NCI-H2107 (cell line): ENCODE measurements around the gene MB.

Experiments used
- DNase-seq: peaks from one replicate; lab custom pipeline; 2025; lab: John Stamatoyannopoulos, UW

The MB gene

GRCh38 chr22:35572556-35572955, 44.6 kb downstream of the MB start:
- no peak for DNase-seq

DNA sequence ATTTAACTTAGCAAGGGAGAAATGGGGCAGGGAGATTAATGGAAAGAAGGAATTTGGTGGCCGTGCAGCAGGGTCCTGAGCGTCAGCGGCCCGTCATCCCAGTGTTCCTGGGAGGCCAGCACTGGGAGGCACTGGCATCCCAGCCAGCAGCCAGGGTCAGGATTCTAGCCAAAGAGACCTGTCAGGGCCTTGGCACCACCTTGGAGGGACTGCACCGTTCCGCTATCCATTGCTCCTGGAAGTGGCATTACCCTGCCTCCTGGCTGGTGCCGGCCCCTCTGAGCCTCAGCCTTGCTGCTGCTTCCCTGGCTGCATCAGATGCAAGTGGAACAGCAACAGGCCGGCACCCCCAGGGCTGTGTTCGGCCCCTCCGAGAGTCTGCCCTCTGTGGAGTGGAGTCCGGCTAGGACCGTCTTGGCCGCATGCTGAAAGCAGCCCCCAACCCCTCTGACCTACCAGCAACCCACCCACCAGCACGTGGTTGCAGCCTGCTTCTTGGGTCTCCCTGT, 46.4 kb downstream of the MB start:
- no peak for DNase-seq

DNA sequence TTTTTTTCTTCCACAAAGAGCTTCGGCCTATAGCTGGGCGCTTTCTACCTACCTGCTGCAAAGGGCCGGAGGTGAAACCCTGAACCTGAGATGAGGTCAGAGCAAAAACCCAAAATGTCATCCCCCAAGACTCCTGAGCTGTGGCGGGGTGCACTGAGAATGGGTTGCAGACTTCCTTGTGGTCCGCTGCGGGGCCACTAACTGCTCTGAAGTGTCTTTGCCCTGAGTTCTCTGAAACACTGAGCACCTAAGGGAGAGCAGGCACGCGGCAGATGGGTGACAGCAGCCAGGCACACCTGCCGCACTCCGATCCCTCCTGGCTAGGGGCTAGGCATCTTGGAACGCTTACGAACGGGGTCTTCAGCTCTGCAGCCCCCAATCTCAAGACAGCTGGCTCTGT, 47.2 kb downstream of the MB start:
- no peak for DNase-seq

DNA sequence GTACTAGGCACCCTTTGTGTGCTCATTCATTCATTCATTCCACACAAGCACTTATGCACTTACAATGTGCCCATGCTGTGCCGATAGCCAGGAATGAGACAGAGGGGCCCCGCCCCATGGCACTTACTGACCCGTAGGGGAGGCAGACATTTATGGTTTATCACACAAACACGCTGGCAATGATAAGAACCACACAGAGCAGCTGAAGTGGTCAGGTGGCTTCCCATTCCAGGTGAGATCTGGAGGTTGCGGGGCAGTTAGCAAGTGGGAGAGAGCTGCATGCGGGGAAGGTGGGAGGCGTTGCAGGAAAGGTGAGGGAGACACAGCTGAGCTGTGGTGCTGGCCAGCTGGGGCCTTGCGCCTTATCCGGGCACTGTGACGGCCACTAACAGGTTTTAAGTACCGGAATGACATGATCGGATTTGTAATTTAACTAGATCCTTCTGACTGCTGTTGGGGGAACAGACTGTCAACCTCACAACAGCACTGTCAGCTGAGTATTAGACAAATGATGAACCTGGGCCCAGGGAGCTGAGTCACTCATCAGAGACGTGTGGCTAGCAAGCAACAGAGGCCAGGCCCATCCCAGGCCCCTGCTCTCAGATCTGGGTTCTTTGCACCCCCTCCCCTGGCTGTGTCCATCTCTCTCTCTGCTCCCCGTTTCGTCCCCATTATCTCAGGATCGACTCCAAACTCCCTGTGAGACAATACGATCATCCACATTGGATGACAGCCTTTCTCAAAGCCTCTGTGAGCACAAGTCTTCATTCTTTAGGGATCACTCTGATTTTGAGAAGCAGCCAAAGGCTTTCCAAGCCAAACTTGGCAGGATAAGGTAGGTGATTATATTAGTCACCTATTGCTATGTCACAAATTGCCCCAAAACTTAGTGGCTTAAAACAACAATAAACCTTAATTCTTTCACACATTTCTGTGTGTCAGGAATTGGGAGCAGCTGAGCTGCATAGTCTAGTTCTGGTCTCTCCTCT, 48.1 kb downstream of the MB start:
- DNase-seq, result no peak

- DNase-seq, result no peak
Observed at GRCh38 chr22:35567351-35568141, 49.6 kb downstream of the MB start.

GRCh38 chr22:35564975-35565867, 51.9 kb downstream of the MB start:
- DNase-seq, result no peak

DNA sequence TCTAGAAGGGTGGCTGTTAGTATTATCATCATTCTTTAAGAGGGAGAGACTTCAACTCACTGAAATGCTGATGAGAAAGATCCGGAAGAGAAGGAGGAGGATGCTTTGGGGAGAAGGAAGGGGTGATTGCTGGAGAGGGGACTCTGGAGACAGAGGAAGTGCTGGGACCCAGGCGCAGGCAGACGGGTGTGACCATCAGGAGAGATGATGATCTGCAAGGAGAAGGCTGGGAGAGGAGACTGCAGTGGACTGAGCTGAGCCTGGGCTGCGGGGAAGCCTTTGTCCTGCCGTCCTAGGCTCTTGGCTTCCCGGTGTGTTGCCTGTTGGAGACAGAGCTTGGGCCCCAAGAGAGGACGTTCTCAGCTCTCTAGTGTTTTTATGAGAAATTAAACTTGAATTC, 53.9 kb downstream of the MB start:
- DNase-seq, result no peak

GRCh38 chr22:35561796-35562526, 55.2 kb downstream of the MB start:
- DNase-seq, result no peak

GRCh38 chr22:35560824-35561223, 56.3 kb downstream of the MB start:
- DNase-seq, result no peak

- no peak for DNase-seq
Observed at GRCh38 chr22:35560366-35560765, 56.8 kb downstream of the MB start.

- DNase-seq, result no peak
Observed at GRCh38 chr22:35559354-35560005, 57.6 kb downstream of the MB start.

DNA sequence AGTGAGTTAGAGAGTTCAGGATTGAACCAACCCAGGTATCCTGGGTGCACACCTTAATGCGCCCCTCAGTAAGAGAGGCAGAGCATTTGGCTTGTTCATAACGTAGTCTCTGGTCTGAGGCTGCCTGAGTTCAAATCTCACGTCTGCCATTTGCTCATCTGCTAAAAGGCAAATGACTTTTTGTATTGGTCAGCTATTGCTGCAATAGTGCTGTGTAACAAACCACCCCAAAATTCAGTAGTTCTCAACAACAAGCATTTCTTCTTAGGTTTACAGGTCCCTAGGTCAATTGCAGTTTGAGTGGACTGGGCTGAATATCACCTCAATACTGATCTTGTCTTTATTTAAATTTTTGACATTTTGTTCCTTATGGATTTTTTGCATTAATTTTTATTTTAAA, 58.4 kb downstream of the MB start:
- no peak for DNase-seq

DNA sequence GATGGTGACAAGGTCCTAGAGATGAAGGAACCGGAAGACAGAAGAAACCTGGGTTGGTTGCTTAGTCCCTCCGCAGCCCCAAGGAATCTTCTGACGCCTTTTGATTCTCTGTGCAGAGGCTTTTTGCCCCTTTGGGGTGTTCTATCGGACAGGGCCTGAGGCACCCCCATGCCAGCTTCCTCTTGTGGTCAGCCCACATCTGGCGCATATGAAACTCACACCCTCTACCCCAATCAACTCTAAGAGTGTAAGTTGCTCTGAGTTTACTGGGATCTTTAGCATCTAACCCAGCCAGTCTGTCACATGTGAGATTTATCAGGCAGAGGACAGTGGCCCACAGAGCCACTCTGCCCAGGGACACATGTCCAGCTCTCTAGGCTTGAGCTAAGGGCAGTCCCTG, 59.1 kb downstream of the MB start:
- no peak for DNase-seq
